Measurements from ENCODE around the gene SUMO3.

DNA sequence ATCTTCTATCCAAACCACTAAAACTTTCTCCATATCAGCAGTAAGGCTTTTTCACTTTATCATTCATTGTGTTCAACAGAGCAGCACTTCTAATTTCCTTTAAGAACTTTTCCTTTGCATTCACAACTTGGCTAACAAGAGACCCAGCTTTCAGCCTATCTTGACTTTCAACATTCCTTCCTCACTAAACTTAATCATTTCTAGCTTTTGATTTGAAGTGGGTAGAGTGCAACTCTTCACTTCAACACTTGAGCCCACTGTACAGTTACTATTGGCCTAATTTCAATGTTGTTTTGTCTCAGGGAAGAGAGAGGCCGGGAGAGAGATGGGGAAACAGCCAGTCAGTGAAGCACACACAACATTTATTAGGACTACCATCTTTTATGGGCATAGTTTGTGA, 18.2 kb downstream of the SUMO3 start:
- TF ChIP-seq REST (IDR thresholded peaks at IDR 0.05) (no peak), TAF1 (conservative IDR thresholded peaks at IDR 0.05) (no peak), GABPA (IDR thresholded peaks at IDR 0.05 in 1 of 2, conservative IDR thresholded peaks at IDR 0.05 in 1 of 2) (no peak), RAD21 (IDR thresholded peaks at IDR 0.05) (no peak), HNF4A (conservative IDR thresholded peaks at IDR 0.05) (no peak), EGR1 (IDR thresholded peaks at IDR 0.05; ENCODE audit: low read depth in 2 of 2) (no peak), JUND (IDR thresholded peaks at IDR 0.05) (no peak)
- TF ChIP-seq, protein P1, sequence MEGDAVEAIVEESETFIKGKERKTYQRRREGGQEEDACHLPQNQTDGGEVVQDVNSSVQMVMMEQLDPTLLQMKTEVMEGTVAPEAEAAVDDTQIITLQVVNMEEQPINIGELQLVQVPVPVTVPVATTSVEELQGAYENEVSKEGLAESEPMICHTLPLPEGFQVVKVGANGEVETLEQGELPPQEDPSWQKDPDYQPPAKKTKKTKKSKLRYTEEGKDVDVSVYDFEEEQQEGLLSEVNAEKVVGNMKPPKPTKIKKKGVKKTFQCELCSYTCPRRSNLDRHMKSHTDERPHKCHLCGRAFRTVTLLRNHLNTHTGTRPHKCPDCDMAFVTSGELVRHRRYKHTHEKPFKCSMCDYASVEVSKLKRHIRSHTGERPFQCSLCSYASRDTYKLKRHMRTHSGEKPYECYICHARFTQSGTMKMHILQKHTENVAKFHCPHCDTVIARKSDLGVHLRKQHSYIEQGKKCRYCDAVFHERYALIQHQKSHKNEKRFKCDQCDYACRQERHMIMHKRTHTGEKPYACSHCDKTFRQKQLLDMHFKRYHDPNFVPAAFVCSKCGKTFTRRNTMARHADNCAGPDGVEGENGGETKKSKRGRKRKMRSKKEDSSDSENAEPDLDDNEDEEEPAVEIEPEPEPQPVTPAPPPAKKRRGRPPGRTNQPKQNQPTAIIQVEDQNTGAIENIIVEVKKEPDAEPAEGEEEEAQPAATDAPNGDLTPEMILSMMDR (IDR thresholded peaks at IDR 0.05; ENCODE audit: low read depth, low read length, missing input control), result no peak
